Endodermal cell (in vitro differentiated cells): Measurements from ENCODE around the gene ZP2. TPM values are rescaled to one million over a fixed set of nuclear protein-coding genes. Genes with fewer than 3 reads are reported as not detected.

Experiments used
- DNase-seq: peaks from one replicate; pipeline ENCODE4 v3.0.0-alpha.2; 2017
- H3K27ac ChIP-seq: 2 replicates; pipeline ENCODE4 v1.5.1; 2013; ENCODE audit warnings: mild to moderate bottlenecking, low read depth, low read length, moderate library complexity
- H3K27me3 ChIP-seq: 2 replicates; pipeline ENCODE4 v1.6.1; 2013; ENCODE audit warnings: mild to moderate bottlenecking, low read length, moderate library complexity; ENCODE audit not compliant: insufficient read depth, control insufficient read depth, poor library complexity, severe bottlenecking
- H3K36me3 ChIP-seq: 2 replicates; pipeline ENCODE4 v1.7.0; 2013; ENCODE audit warnings: mild to moderate bottlenecking, low read length, moderate library complexity; ENCODE audit not compliant: control insufficient read depth, insufficient read depth
- H3K4me1 ChIP-seq: one replicate; pipeline ENCODE4 v1.7.0; 2013; ENCODE audit warnings: low read length; ENCODE audit not compliant: control insufficient read depth, insufficient read depth
- H3K4me3 ChIP-seq: 2 replicates; pipeline ENCODE4 v1.5.1; 2013; ENCODE audit warnings: mild to moderate bottlenecking, low read length, moderate library complexity
- H3K9ac ChIP-seq: 2 replicates; pipeline ENCODE4 v1.6.1; 2013; ENCODE audit warnings: mild to moderate bottlenecking, low read length, moderate library complexity; ENCODE audit not compliant: poor library complexity, severe bottlenecking; ENCODE audit errors: extremely low read depth
- H3K9me3 ChIP-seq: 2 replicates; pipeline ENCODE4 v1.6.1; 2013; ENCODE audit warnings: mild to moderate bottlenecking, low read length, moderate library complexity; ENCODE audit not compliant: control insufficient read depth
- H3K27ac Mint-ChIP-seq: 2 replicates; pipeline ENCODE4 v1.8.0; 2020; ENCODE audit warnings: mixed read lengths
- H3K27me3 Mint-ChIP-seq: 2 replicates; pipeline ENCODE4 v1.8.0; 2021; ENCODE audit warnings: mild to moderate bottlenecking, mixed read lengths; ENCODE audit not compliant: insufficient read depth
- H3K36me3 Mint-ChIP-seq: 2 replicates; pipeline ENCODE4 v1.8.0; 2020; ENCODE audit warnings: low read depth, mixed read lengths
- H3K4me1 Mint-ChIP-seq: 2 replicates; pipeline ENCODE4 v1.8.0; 2020; ENCODE audit warnings: mixed read lengths
- H3K4me3 Mint-ChIP-seq: 2 replicates; pipeline ENCODE4 v1.8.0; 2020; ENCODE audit warnings: mild to moderate bottlenecking, moderate library complexity, mixed read lengths
- H3K9me3 Mint-ChIP-seq: 2 replicates; pipeline ENCODE4 v1.8.0; 2020; ENCODE audit warnings: mild to moderate bottlenecking, mixed read lengths
- WGBS, 2 experiments: methylation state at CpG; one replicate each; pipeline versions ENCODE4 v1.1.5 to v1.1.7; 2013; ENCODE audit warnings: missing lambda C conversion rate in 2 of 2, mixed read lengths in 1 of 2; ENCODE audit not compliant: insufficient coverage in 1 of 2, insufficient read length in 1 of 2; 5-methylcytosine and 5-hydroxymethylcytosine counted together
- long read RNA-seq, 4 experiments: library from polyadenylated mRNA in 2 of 4; library from RNA in 1 of 4; library from capped mRNA in 1 of 4; stranded (forward) in 3 of 4; unstranded in 1 of 4; transcript quantifications; one replicate each; pipeline ENCODE4 v2.0.0, GENCODE V29; 2020 to 2021; ENCODE audit warnings: inconsistent platforms in 1 of 4
- polyA plus RNA-seq, 2 experiments: library from polyadenylated mRNA; stranded (reverse); fragments of 50-300 nt; gene quantifications; one replicate each; pipeline ENCODE4 v1.2.3, GENCODE V29; 2013
- total RNA-seq, 2 donors: library from RNA; stranded (reverse); fragmentation: NEBNext Ultra II Directional in 1 of 2; extraction: Animal tissue kit (Norgen Biotek cat#: 25700) in 1 of 2; gene quantifications; 2 replicates in 1 of 2; 3 replicates in 1 of 2; pipeline ENCODE4 v1.2.1, GENCODE V29; 2021
- TF ChIP-seq, protein P1 (sequence below): fragments of 200-600 bp; sonication (generic); conservative IDR thresholded peaks from 2 replicates; pipeline ENCODE4 v1.5.0; 2021; ENCODE audit warnings: antibody characterized with exemption, mild to moderate bottlenecking

ZP2 gene
- not detected for total RNA-seq
- polyA plus RNA-seq (2013, experiment 1 of 2), result not detected
- polyA plus RNA-seq (2013, experiment 2 of 2), result not detected
- long read RNA-seq, experiment 1, result 0 reads
- long read RNA-seq, experiment 2, result 0 reads
- long read RNA-seq, experiment 3, result 0 reads
- long read RNA-seq, experiment 4, result 0 reads

DNA sequence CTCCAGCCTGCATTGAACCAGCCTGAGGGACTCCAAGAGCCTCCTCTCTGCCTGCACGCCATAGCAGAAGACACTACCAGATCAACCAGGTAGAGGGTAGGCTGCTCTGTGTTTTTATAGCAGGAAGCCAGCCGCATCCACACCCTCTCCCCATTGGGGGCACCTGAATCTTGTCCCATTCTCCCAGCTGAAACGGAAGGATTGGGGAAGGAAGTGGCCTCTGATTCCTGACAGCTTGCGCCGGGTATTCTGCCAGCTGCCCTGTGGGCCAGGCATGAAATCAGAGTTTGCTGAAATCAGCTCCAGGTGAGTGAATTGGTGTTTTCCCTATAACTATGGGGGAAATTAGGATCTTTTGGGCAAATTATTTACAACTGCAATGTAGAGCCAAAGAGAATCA, at the start of gene ZP2:
TSS of gene ZP2 (minus strand) at position 89 of the 400 bp plus-strand sequence. CDS start at position 62, 27 bp downstream.
- no peak within 1 kb of the TSS for H3K4me3 ChIP-seq
- H3K36me3 ChIP-seq, result no peaks in the 10 kb centered on the region
- H3K27ac Mint-ChIP-seq, result no peak within 1 kb of the TSS
- H3K36me3 Mint-ChIP-seq, result no peaks in the 10 kb centered on the region
- H3K4me3 Mint-ChIP-seq, result no peak within 1 kb of the TSS
- no peaks in the 10 kb centered on the region for H3K4me1 ChIP-seq
- DNase-seq, result no peak
- H3K27me3 ChIP-seq, result no peaks in the 10 kb centered on the region
- no peak within 1 kb of the TSS for H3K27ac ChIP-seq
- H3K9ac ChIP-seq, result no peak within 1 kb of the TSS
- peaks cover 29% of the 10 kb centered on the region for H3K27me3 Mint-ChIP-seq
- no peaks in the 10 kb centered on the region for H3K9me3 ChIP-seq
- no peaks in the 10 kb centered on the region for H3K4me1 Mint-ChIP-seq
- H3K9me3 Mint-ChIP-seq, result no peaks in the 10 kb centered on the region
- 84 to 90% methylated on average over 2 to 5 of the region's 5 CpGs for WGBS, 2 experiments
- TF ChIP-seq, protein P1, sequence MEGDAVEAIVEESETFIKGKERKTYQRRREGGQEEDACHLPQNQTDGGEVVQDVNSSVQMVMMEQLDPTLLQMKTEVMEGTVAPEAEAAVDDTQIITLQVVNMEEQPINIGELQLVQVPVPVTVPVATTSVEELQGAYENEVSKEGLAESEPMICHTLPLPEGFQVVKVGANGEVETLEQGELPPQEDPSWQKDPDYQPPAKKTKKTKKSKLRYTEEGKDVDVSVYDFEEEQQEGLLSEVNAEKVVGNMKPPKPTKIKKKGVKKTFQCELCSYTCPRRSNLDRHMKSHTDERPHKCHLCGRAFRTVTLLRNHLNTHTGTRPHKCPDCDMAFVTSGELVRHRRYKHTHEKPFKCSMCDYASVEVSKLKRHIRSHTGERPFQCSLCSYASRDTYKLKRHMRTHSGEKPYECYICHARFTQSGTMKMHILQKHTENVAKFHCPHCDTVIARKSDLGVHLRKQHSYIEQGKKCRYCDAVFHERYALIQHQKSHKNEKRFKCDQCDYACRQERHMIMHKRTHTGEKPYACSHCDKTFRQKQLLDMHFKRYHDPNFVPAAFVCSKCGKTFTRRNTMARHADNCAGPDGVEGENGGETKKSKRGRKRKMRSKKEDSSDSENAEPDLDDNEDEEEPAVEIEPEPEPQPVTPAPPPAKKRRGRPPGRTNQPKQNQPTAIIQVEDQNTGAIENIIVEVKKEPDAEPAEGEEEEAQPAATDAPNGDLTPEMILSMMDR, result no peak

DNA sequence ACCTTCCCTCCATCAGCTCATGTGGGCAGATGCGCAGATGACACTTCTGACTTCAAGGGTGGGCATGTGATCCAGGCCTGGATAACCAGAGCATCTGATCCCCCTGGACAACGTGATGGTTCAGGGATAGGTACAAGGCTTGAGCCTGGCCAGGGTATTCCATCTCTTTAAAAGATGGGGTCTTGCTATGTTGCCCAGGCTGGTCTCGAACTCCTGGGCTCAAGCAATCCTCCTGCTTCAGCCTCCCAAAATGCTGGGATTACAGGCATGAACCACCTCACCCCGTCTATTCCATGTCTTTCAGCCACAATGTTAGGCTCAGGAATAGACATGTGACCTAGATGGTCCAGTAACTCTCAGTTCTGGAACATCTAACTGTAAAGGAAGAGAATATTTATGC, 45.9 kb upstream of the ZP2 start:
- H3K27ac Mint-ChIP-seq, result no peak overlapping the region
- Histone ChIP-seq H3K27me3 (no peaks in the 10 kb centered on the region), H3K9me3 (no peaks in the 10 kb centered on the region), H3K9ac (no peak overlapping the region), H3K4me1 (peaks cover 5% of the 10 kb centered on the region), H3K4me3 (no peak overlapping the region), H3K27ac (no peak overlapping the region), H3K36me3 (no peaks in the 10 kb centered on the region)
- 92 to 96% methylated on average over 4 of the region's 4 CpGs for WGBS, 2 experiments
- H3K4me3 Mint-ChIP-seq, result no peak overlapping the region
- peaks cover 37% of the 10 kb centered on the region for H3K4me1 Mint-ChIP-seq
- peaks cover 3% of the 10 kb centered on the region for H3K36me3 Mint-ChIP-seq
- peaks cover 4% of the 10 kb centered on the region for H3K27me3 Mint-ChIP-seq
- TF ChIP-seq, protein P1, result no peak
- DNase-seq, result no peak
- H3K9me3 Mint-ChIP-seq, result no peaks in the 10 kb centered on the region

DNA sequence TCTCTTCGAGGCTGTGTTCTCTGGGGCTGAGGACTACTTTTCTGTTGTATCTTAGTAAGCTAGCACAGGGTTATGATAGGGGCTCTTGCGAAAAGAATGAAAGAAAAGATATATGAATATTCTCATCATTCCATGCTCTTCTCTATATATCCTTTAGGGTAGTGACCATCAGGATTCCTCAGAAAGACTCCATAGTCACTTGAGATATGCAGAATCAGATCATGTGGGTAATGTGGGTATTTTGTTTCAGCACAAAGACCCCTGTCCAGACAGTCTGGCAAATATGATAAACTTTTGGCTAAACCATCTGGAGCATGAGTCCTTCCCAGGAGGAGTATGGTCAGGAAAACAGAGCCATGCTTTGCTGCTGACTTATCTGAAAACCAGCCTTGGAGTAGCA, 45.3 kb upstream of the ZP2 start:
- H3K4me1 Mint-ChIP-seq, result peaks cover 32% of the 10 kb centered on the region
- Histone ChIP-seq H3K4me1 (peaks cover 5% of the 10 kb centered on the region), H3K27ac (no peak overlapping the region), H3K4me3 (no peak overlapping the region), H3K36me3 (no peaks in the 10 kb centered on the region), H3K9ac (no peak overlapping the region), H3K9me3 (no peaks in the 10 kb centered on the region), H3K27me3 (no peaks in the 10 kb centered on the region)
- TF ChIP-seq, protein P1, result no peak
- H3K27ac Mint-ChIP-seq, result no peak overlapping the region
- WGBS, 2 experiments, result no CpG with 5 or more reads among the region's 2 CpGs
- no peaks in the 10 kb centered on the region for H3K9me3 Mint-ChIP-seq
- H3K4me3 Mint-ChIP-seq, result no peak overlapping the region
- DNase-seq, result no peak
- H3K36me3 Mint-ChIP-seq, result peaks cover 3% of the 10 kb centered on the region
- peaks cover 4% of the 10 kb centered on the region for H3K27me3 Mint-ChIP-seq
